Karpas-422 (cell line): ENCODE results near the gene ERAL1. TPM values are rescaled to one million over a fixed set of nuclear protein-coding genes. Genes with fewer than 3 reads are reported as not detected.
A peak's percentile ranks its signal among the peaks of the same experiment; 100 is the strongest.
"Not testable (repeated sequence)": the region's sequence is repeated elsewhere in the genome, so short reads cannot be mapped to it uniquely, and the experiment has no call there.

Experiments used
- DNase-seq: peaks from one replicate; pipeline ENCODE4 v3.0.0-alpha.2; 2015
- H2AFZ ChIP-seq: fragments of 200-600 bp; sonication (generic); 2 replicates; pipeline ENCODE4 v1.6.1; 2014; ENCODE audit warnings: antibody characterized with exemption, low read length, mixed read lengths
- H3K27ac ChIP-seq: fragments of 200-600 bp; sonication (generic); 2 replicates; pipeline ENCODE4 v1.5.1; 2014; ENCODE audit warnings: mild to moderate bottlenecking, low read length, moderate library complexity
- H3K27me3 ChIP-seq: fragments of 200-600 bp; sonication (generic); 2 replicates; pipeline ENCODE4 v1.6.1; 2014; ENCODE audit warnings: low read length, mixed read lengths
- H3K36me3 ChIP-seq: fragments of 200-600 bp; sonication (generic); 2 replicates; pipeline ENCODE4 v1.6.1; 2014; ENCODE audit warnings: low read length, mixed read lengths; ENCODE audit not compliant: insufficient read depth
- H3K4me1 ChIP-seq: fragments of 200-600 bp; sonication (generic); 2 replicates; pipeline ENCODE4 v1.6.1; 2014; ENCODE audit warnings: mild to moderate bottlenecking, low read length, mixed read lengths
- H3K4me2 ChIP-seq: fragments of 200-600 bp; sonication (generic); 2 replicates; pipeline ENCODE4 v1.6.1; 2014; ENCODE audit warnings: low read length, low read depth, mild to moderate bottlenecking; ENCODE audit not compliant: poor library complexity, severe bottlenecking
- H3K4me3 ChIP-seq: fragments of 200-600 bp; sonication (generic); 2 replicates; pipeline ENCODE4 v1.5.1; 2014; ENCODE audit warnings: mild to moderate bottlenecking, antibody characterized with exemption, low read length, mixed read lengths
- H3K79me2 ChIP-seq: fragments of 200-600 bp; sonication (generic); 2 replicates; pipeline ENCODE4 v1.6.1; 2014; ENCODE audit warnings: mild to moderate bottlenecking, low read length, mixed read lengths
- H3K9ac ChIP-seq: fragments of 200-600 bp; sonication (generic); 2 replicates; pipeline ENCODE4 v1.6.0; 2014; ENCODE audit warnings: low read length
- H3K9me2 ChIP-seq: fragments of 200-600 bp; sonication (generic), shearing (Covaris generic); replicated peaks from 2 replicates; pipeline ENCODE4 v1.6.0; 2014; ENCODE audit warnings: mild to moderate bottlenecking, low read length, moderate library complexity; ENCODE audit not compliant: insufficient read depth
- H3K9me3 ChIP-seq: fragments of 300-700, 200-600 bp; sonication (generic); 2 replicates; pipeline ENCODE4 v1.6.1; 2014; ENCODE audit warnings: low read length, mixed read lengths
- H4K20me1 ChIP-seq: fragments of 200-600 bp; sonication (generic); 2 replicates; pipeline ENCODE4 v1.6.1; 2014; ENCODE audit warnings: mild to moderate bottlenecking, antibody characterized with exemption, low read length, low read depth; ENCODE audit not compliant: insufficient read depth
- total RNA-seq: library from RNA; depleted of rRNA; stranded (reverse); fragments of >200 nt; shearing (Covaris generic); gene quantifications from 2 replicates; pipeline ENCODE4 v1.2.3, GENCODE V29; 2014; ENCODE audit warnings: low replicate concordance

The ERAL1 gene
- total RNA-seq, 1 experiment from 2014 or later: 46.2 TPM

DNA sequence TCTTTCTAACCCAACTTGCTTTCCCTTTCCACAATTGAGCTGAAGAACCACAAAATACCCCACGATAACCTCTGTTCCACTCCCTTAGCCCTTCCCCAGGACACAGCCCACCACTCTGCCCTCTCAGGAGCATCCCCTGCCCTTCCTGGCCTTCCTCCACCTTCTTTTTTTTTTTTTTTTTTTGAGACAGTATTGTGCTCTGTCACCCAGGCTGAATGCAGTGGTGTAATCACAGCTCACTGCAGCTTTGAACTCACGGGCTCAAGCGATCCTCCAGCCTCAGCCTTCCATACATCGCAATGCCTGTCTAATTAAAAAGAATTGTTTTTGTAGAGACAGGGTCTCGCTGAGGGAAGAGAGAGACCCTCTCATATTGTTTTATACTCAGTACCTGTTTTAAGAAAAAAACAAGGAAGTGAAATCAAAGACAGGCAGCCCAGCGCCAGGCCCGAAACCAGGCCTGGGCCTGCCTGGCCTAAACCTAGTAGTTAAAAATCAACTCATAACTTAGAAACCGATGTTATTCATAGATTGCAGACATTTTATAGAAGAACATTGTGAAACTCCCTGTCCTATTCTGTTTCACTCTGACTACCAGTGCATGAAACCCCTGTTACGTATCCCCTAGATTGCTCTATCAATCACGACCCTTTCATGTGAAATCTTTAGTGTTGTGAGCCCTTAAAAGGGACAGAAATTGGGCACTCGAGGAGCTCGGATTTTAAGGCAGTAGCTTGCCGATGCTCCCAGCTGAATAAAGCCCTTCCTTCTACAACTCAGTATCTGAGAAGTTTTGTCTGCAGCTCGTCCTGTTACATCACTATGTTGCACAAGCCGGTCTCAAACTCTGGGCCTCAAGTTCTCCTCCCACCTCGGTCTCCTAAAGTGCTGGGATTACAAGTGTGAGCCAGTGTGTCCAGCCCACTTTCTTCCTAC lies 38.7 kb downstream of the ERAL1 start:
- not testable (repeated sequence) for H4K20me1 ChIP-seq, H3K9me2 ChIP-seq, H3K9me3 ChIP-seq, H3K36me3 ChIP-seq, H2AFZ ChIP-seq, H3K27me3 ChIP-seq
- Histone ChIP-seq H3K4me2 (peak overlapping the region; percentile 64), H3K4me1 (peaks cover 86% of the 10 kb centered on the region), H3K79me2 (peaks cover 49% of the 10 kb centered on the region), H3K9ac (peak overlapping the region; percentile 69), H3K4me3 (peak overlapping the region; percentile 42), H3K27ac (peak overlapping the region; percentile 90)
- DNase-seq: peak; percentile 60

DNA sequence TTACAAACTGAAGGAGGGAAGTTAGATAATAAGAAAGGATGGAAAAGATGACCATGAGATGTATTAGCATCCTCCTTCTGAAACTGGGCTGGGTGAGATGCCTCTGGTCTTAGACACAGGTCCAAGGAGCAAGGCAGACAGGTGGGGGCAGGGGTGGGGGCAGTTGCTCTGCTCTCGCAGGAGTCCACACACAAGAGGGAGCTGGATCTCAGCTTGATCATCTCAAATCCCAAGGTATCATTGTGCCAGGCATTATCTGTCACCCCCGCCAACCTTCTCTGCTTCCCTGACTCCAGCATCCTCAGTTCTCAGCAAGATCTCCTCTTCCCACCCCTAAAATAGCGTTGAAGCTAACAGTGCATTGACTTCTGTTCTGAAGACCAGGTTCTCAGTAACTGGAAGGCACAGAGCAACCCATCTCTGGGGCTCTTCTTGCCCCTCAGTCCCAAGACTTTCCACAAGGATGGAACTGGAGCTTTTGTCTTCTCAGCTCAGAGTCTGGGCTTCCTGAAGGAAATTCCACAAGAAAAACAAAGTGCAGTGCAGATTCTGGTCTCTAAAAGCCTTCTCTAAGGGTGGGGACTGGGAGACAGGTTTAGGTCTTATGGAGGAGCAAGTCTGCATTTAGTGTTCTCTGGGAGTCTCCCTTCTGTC lies 41.1 kb downstream of the ERAL1 start:
- H3K27ac ChIP-seq: peak overlapping the region; percentile 76
- H3K27me3 ChIP-seq: no peaks in the 10 kb centered on the region
- no peaks in the 10 kb centered on the region for H3K9me2 ChIP-seq
- H3K36me3 ChIP-seq: peaks cover 12% of the 10 kb centered on the region; the same call in 1 of the 2 replicates
- H3K9ac ChIP-seq: peak overlapping the region; percentile 90
- peak overlapping the region; percentile 80 for H3K4me3 ChIP-seq
- peaks cover 58% of the 10 kb centered on the region for H3K79me2 ChIP-seq
- DNase-seq: no peak
- peak overlapping the region; percentile 76 for H3K4me2 ChIP-seq
- H4K20me1 ChIP-seq: no peaks in the 10 kb centered on the region; the same call in 1 of the 2 replicates
- H2AFZ ChIP-seq: no peak overlapping the region
- H3K9me3 ChIP-seq: no peaks in the 10 kb centered on the region
- peaks cover 72% of the 10 kb centered on the region for H3K4me1 ChIP-seq

DNA sequence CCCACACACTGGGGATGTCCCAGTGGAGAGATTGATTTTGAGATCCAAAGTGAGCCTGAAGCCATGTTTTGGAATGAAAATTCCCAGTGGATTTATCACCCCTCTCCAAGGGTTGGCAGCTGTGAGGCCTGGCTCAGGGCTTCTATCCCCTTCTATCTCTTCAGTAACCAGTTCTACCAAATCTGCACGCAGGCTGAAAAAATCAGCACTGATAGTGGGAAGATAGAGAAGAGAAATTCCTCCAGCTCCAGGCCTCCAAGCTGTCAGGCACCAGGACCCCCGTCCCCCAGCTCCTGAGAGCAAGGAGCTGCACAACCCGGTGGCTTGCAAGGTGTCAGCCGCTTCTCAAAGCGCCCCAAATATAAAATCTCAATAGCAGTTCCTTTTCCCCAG lies 41.7 kb downstream of the ERAL1 start:
- H3K36me3 ChIP-seq: peaks cover 12% of the 10 kb centered on the region; the same call in 1 of the 2 replicates
- no peak for DNase-seq
- peak overlapping the region; percentile 80 for H3K4me3 ChIP-seq
- H4K20me1 ChIP-seq: no peaks in the 10 kb centered on the region; the same call in 1 of the 2 replicates
- peaks cover 72% of the 10 kb centered on the region for H3K4me1 ChIP-seq
- H3K4me2 ChIP-seq: peak overlapping the region; percentile 76
- H3K79me2 ChIP-seq: peaks cover 58% of the 10 kb centered on the region
- no peaks in the 10 kb centered on the region for H3K27me3 ChIP-seq
- peak overlapping the region; percentile 90 for H3K9ac ChIP-seq
- H2AFZ ChIP-seq: no peak overlapping the region
- no peaks in the 10 kb centered on the region for H3K9me3 ChIP-seq
- H3K27ac ChIP-seq: peak overlapping the region; percentile 76
- no peaks in the 10 kb centered on the region for H3K9me2 ChIP-seq

DNA sequence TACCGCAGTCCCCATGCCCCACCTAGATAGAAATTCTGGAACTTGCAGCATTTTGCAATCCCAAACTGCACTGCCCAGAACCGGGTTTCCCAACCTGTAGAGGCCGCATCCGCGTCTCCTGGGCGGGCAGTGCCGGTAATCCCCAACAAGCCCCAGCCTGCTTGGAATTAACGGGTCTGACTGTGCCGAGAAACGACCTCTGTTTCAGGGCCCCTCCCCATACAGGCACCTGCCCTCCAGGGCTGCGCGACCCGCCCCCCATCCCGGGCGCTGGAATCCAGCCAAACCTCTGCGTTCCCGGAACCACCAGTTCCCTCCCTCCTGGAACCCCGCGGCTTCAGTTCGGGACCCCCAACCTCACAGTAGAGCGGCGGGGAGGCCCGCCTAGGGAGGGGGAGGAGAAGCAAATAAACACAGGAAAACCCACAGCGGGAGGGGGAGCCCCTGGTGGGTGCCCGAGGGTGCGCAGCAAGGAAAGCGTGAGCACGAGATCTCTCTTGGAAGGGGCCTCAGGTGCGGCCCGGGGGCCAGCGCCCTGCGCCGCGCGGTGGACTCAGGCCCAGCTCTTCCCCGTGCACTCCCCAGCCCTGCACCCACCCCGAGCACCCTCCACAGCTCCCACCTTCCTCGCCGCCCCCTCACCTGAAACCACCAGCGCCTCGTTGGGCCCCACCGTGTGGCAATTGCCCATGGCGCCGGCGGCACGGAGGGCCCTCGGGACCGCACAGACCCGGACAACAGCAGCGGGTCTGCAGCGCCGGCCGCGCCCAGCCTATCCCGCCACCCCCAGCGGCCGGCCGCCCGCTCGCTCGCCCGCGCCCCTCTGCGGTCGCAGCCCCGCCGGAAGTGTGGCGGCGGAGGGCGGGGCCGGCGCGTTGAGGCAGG lies 42.3 kb downstream of the ERAL1 start, which contains the start of gene FLOT2:
Gene FLOT2, minus strand, starts transcription at position 850 of the 885 bp plus-strand sequence. Its CDS starts 159 bp downstream, at position 691.
- Histone ChIP-seq H3K4me1 (peaks cover 70% of the 10 kb centered on the region), H3K9ac (peak within 1 kb of the TSS; percentile 90), H4K20me1 (no peaks in the 10 kb centered on the region; the same call in 1 of the 2 replicates), H3K36me3 (peaks cover 12% of the 10 kb centered on the region; the same call in 1 of the 2 replicates), H3K4me3 (peak within 1 kb of the TSS; percentile 80), H3K27me3 (no peaks in the 10 kb centered on the region), H3K79me2 (peaks cover 58% of the 10 kb centered on the region), H3K9me3 (no peaks in the 10 kb centered on the region), H3K9me2 (no peaks in the 10 kb centered on the region), H3K4me2 (peak within 1 kb of the TSS; percentile 76), H3K27ac (peak within 1 kb of the TSS; percentile 76), H2AFZ (peak within 1 kb of the TSS; percentile 4; the same call in 1 of the 2 replicates)
- DNase-seq: peak; percentile 82

DNA sequence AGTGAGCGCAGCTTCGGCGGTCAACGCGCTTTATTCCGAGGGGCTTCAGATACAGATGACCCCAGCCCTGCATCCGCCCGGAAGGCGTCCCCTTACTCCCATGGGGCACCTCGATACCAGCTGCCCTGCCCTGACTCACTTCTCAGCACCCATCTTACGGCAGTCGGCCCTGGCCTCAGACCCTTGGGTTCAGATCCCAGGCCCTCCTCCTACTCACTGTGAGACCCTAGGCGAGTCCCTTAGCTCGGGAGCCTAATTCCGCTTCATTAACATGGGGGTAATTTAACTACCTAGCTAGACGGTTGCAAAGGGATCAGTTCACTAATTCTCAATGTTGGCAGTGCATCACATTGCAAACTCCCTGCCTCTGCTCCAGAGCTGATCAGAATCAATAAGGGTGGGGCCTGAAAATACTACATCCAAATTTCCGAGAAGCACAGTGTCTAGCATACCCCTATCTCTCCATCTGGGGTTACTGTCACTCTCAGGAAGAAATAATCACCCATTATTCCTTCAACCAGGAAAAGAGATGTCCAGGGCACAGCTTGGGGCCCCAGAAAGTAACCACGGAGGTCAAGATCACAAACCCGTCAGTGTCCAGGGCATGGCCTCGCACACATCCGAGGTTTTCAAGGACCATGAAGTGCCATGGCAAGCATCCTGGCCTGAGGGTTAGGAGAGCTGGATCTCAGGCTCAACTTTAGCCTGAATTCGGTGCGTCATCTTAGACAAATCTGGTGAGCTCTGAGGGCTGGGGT lies 43.1 kb downstream of the ERAL1 start:
- DNase-seq: peak; percentile 88
- no peaks in the 10 kb centered on the region; the same call in 1 of the 2 replicates for H4K20me1 ChIP-seq
- peaks cover 62% of the 10 kb centered on the region for H3K4me1 ChIP-seq
- H3K9ac ChIP-seq: peak overlapping the region; percentile 90
- H3K79me2 ChIP-seq: peaks cover 55% of the 10 kb centered on the region
- peak overlapping the region; percentile 76 for H3K27ac ChIP-seq
- H2AFZ ChIP-seq: peak overlapping the region; percentile 4; the same call in 1 of the 2 replicates
- peaks cover 8% of the 10 kb centered on the region; the same call in 1 of the 2 replicates for H3K36me3 ChIP-seq
- no peaks in the 10 kb centered on the region for H3K9me2 ChIP-seq
- no peaks in the 10 kb centered on the region for H3K27me3 ChIP-seq
- no peaks in the 10 kb centered on the region for H3K9me3 ChIP-seq
- peak overlapping the region; percentile 76 for H3K4me2 ChIP-seq
- H3K4me3 ChIP-seq: peak overlapping the region; percentile 80

DNA sequence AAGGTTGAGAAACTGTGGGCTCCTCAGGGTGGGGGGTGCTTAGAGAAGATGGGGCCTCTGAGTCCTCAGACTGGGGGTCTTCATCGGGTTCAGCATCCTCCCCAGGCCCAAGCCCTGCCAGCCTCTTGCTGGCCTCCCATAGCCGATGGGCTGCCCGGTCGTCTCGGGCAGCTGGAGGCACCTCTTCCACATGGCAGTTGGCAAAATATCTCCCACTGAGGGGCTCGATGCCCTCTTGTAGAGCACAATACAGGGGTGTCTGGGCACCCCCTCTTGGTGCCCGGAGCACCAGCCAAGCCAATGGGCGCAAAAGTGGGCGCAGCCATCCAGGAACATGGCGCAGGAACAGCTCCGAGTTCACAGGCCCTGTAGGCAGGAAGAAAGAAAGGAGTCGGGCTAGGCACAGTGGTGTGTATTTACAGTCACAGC lies 43.7 kb downstream of the ERAL1 start:
- peaks cover 8% of the 10 kb centered on the region; the same call in 1 of the 2 replicates for H3K36me3 ChIP-seq
- no peak for DNase-seq
- H4K20me1 ChIP-seq: no peaks in the 10 kb centered on the region; the same call in 1 of the 2 replicates
- H3K27me3 ChIP-seq: no peaks in the 10 kb centered on the region
- H3K4me1 ChIP-seq: peaks cover 61% of the 10 kb centered on the region
- H3K4me2 ChIP-seq: peak overlapping the region; percentile 76
- H3K9me3 ChIP-seq: no peaks in the 10 kb centered on the region
- no peaks in the 10 kb centered on the region for H3K9me2 ChIP-seq
- H2AFZ ChIP-seq: no peak overlapping the region
- peak overlapping the region; percentile 80; the same call in 1 of the 2 replicates for H3K4me3 ChIP-seq
- H3K79me2 ChIP-seq: peaks cover 52% of the 10 kb centered on the region
- H3K27ac ChIP-seq: peak overlapping the region; percentile 76
- peak overlapping the region; percentile 90 for H3K9ac ChIP-seq

DNA sequence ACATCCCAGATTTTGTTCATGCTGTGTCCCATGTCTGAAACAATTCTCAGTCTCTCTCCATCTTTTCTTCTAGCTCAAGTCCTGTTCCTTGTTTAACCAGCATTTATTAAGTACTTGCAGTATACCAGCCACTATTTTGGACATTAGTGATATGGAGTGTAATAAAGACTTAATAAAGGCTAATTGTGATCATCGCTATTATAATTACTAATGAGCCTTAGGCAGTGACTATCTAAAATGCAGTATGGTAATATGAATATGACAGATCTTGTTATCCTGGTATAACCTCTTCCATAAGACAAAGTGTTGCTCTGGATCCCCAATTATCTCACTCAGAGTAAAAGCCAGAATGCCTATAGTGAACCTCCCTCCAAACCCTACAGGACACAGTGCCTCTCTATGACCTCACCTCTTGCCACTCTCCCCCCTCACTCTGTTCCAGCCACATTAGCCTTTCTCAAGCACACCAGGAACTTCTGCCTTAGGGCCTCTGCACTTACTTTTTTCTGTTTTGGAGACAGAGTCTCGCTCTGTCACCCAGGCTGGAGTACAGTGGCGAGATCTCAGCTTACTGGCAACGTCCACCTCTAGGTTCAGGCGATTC lies 44.5 kb downstream of the ERAL1 start:
- H3K9ac ChIP-seq: no peak overlapping the region

More for the DNA sequence above, 44.5 kb downstream of the ERAL1 start:
- no peak for DNase-seq
- H4K20me1 ChIP-seq: no peaks in the 10 kb centered on the region; the same call in 1 of the 2 replicates
- H3K9me2 ChIP-seq: no peaks in the 10 kb centered on the region
- no peak overlapping the region for H3K4me3 ChIP-seq
- H3K27ac ChIP-seq: no peak overlapping the region
- H3K36me3 ChIP-seq: peaks cover 8% of the 10 kb centered on the region; the same call in 1 of the 2 replicates
- H3K4me2 ChIP-seq: no peak overlapping the region
- peaks cover 47% of the 10 kb centered on the region for H3K79me2 ChIP-seq
- no peaks in the 10 kb centered on the region for H3K27me3 ChIP-seq
- H3K4me1 ChIP-seq: peaks cover 53% of the 10 kb centered on the region
- H2AFZ ChIP-seq: no peak overlapping the region
- no peaks in the 10 kb centered on the region for H3K9me3 ChIP-seq
